GM18873 (cell line): ENCODE results near the gene DDO.

Experiments used
- ATAC-seq: cut with Tn5 transposase; IDR thresholded peaks from one replicate; pipeline ENCODE4 v1.9.1; 2021; ENCODE audit warnings: mild to moderate bottlenecking, moderate library complexity, moderate number of reproducible peaks; ENCODE audit not compliant: unreplicated experiment, low FRiP score

DDO gene

GRCh38 chr6:110369066-110369465, 46.3 kb downstream of the DDO start:
- no peak for ATAC-seq

- no peak for ATAC-seq
These were observed 47.1 kb downstream of the DDO start for GRCh38 chr6:110368284-110368683.

- no peak for ATAC-seq
These were observed 47.5 kb downstream of the DDO start for GRCh38 chr6:110367825-110368224.

GRCh38 chr6:110366975-110367374, 48.4 kb downstream of the DDO start:
- no peak for ATAC-seq

- ATAC-seq = no peak
These were observed 49.1 kb downstream of the DDO start for GRCh38 chr6:110366256-110366655.

GRCh38 chr6:110364364-110365105, 50.8 kb downstream of the DDO start:
- ATAC-seq = no peak

GRCh38 chr6:110363748-110364147, 51.6 kb downstream of the DDO start:
- no peak for ATAC-seq

- ATAC-seq = no peak
These were observed 54.7 kb downstream of the DDO start for GRCh38 chr6:110360676-110361075.

- ATAC-seq = no peak
These were observed 55.8 kb downstream of the DDO start for GRCh38 chr6:110359556-110359955.

GRCh38 chr6:110358553-110359160, 56.7 kb downstream of the DDO start:
- ATAC-seq = no peak

- no peak for ATAC-seq
These were observed 57.5 kb downstream of the DDO start, which contains the start of gene METTL24 for GRCh38 chr6:110357664-110358552. Gene METTL24, minus strand, starts transcription at chr6:110358349. Its CDS starts 77 bp downstream, at chr6:110358272.

GRCh38 chr6:110357298-110357663, 58.1 kb downstream of the DDO start:
- no peak for ATAC-seq

- ATAC-seq = no peak
These were observed 58.6 kb downstream of the DDO start for GRCh38 chr6:110356778-110357177.

- no peak for ATAC-seq
These were observed 59.6 kb downstream of the DDO start for GRCh38 chr6:110355727-110356126.

- ATAC-seq = no peak
These were observed 60.4 kb downstream of the DDO start for GRCh38 chr6:110355022-110355421.

- ATAC-seq = no peak
These were observed 61.2 kb downstream of the DDO start for GRCh38 chr6:110354153-110354552.

GRCh38 chr6:110353457-110354001, 61.8 kb downstream of the DDO start:
- ATAC-seq = no peak

GRCh38 chr6:110352563-110353262, 62.7 kb downstream of the DDO start:
- no peak for ATAC-seq

GRCh38 chr6:110351986-110352385, 63.4 kb downstream of the DDO start:
- no peak for ATAC-seq

GRCh38 chr6:110351546-110351945, 63.8 kb downstream of the DDO start:
- ATAC-seq = no peak
